Brain microvascular endothelial cell (primary cell): Measurements from ENCODE around the gene CACNA1B.

ENCODE experiments used
- DNase-seq: peaks from one replicate; pipeline ENCODE4 v3.0.0-alpha.2; 2020
- H3K27ac ChIP-seq: fragments of 250-450 bp; sonication (Bioruptor Pico); 2 replicates; pipeline ENCODE4 v1.5.1; 2020; ENCODE audit warnings: mild to moderate bottlenecking, moderate library complexity
- H3K27me3 ChIP-seq: fragments of 250-450 bp; sonication (Bioruptor Pico); replicated peaks from 2 replicates; pipeline ENCODE4 v1.5.1; 2020; ENCODE audit warnings: mild to moderate bottlenecking
- H3K36me3 ChIP-seq: fragments of 250-450 bp; sonication (Bioruptor Pico); replicated peaks from 2 replicates; pipeline ENCODE4 v1.5.1; 2020; ENCODE audit warnings: mild to moderate bottlenecking
- H3K4me3 ChIP-seq: 2 replicates; pipeline ENCODE4 v1.5.1; 2011; ENCODE audit warnings: low read depth, mild to moderate bottlenecking, control low read depth, low read length, moderate library complexity
- CTCF ChIP-seq: IDR thresholded peaks from 2 replicates; pipeline ENCODE4 v1.5.1; 2011; ENCODE audit warnings: low read depth, mild to moderate bottlenecking, moderate library complexity, low read length, control low read depth, inconsistent platforms; ENCODE audit errors: missing control alignments
- in situ Hi-C: cut with HindIII; loops from 2 replicates; pipeline ENCODE4 v1.10.0; 2017; ENCODE audit warnings: low sequenced_read_pairs, low pct_ligation_motif_present

The CACNA1B gene

DNA sequence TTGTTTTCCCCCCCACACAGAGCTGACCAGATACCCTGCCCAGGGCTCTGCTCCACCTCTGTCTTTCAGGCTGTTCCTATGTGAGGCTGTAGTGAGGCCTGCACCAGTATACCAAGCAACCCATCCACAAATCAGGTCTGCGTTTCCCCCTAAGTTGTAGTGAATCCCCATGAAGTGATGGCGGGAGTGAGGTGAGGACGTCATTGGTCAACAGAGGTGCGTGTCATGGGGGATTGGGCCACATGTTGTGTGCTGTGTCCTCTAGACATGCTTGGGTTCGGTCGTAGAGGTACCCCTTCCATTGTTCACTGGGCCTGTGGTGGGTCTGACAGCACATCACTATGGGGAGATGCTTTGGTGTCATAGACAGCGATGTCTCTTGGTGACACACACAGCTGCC lies 184.6 kb downstream of the CACNA1B start:
- TF ChIP-seq CTCF, result no peak
- Histone ChIP-seq H3K27me3 (no peaks in the 10 kb centered on the region), H3K27ac (no peak overlapping the region), H3K36me3 (no peaks in the 10 kb centered on the region), H3K4me3 (no peak overlapping the region)
- DNase-seq, result no peak
- in situ Hi-C loops, result no loop called here

GRCh38 chr9:138063033-138063432 lies 185.5 kb downstream of the CACNA1B start:
- DNase-seq, result no peak
- H3K36me3 ChIP-seq, result no peaks in the 10 kb centered on the region
- H3K4me3 ChIP-seq, result no peak overlapping the region
- in situ Hi-C loops, result no loop called here
- no peaks in the 10 kb centered on the region for H3K27me3 ChIP-seq
- no peak for TF ChIP-seq CTCF
- no peak overlapping the region for H3K27ac ChIP-seq

DNA sequence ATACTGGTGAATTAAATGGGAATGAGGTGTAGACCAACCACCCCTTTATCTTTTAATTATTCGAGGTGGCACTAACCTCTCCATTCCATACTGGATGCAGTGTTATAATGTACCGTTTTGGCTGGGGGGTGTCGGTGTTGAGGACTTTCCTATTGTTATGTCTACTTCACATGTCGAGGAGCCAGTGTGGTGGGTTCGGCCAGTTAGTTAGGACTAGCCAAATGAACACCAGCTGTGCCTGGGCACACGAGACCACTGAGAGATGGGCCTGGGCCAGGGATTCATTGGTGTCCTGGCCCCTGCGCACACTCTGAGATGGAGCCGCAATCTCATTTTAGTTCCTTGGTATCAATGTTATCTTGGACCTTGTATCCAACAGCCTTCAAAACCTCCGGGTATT lies 186.2 kb downstream of the CACNA1B start:
- H3K27me3 ChIP-seq, result no peaks in the 10 kb centered on the region
- H3K36me3 ChIP-seq, result no peaks in the 10 kb centered on the region
- DNase-seq, result no peak
- H3K27ac ChIP-seq, result no peak overlapping the region
- TF ChIP-seq CTCF, result no peak
- in situ Hi-C loops, result no loop called here
- H3K4me3 ChIP-seq, result no peak overlapping the region

- in situ Hi-C loops, result no loop called here
- Histone ChIP-seq H3K27me3 (no peaks in the 10 kb centered on the region), H3K4me3 (no peak overlapping the region), H3K36me3 (no peaks in the 10 kb centered on the region), H3K27ac (no peak overlapping the region)
- no peak for DNase-seq
- no peak for TF ChIP-seq CTCF
Observed at GRCh38 chr9:138064547-138064946, 187.0 kb downstream of the CACNA1B start.

- TF ChIP-seq CTCF, result no peak
- no peak overlapping the region for H3K27ac ChIP-seq
- DNase-seq, result no peak
- H3K27me3 ChIP-seq, result no peaks in the 10 kb centered on the region
- no peak overlapping the region for H3K4me3 ChIP-seq
- no peaks in the 10 kb centered on the region for H3K36me3 ChIP-seq
- in situ Hi-C loops, result no loop called here
Observed at GRCh38 chr9:138065287-138065686, 187.7 kb downstream of the CACNA1B start.

DNA sequence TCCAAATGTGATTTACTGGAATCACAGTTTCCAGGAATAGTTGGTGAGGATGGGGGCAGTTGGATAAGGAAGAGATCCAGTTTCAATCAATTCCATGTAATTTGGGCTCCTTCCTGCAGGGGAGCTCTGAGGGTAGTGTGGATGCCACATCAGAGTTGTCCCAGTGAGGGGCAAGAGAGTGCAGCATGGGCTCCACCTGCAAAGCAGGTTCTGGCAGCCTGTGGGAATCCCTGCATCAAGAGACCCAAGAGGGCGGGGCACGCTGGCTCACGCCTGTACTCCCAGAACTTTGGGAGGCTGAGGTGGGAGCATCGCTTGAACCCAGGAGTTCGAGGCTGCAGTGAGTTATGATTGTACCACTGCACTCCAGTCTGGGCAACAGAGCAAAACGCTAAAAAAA lies 188.5 kb downstream of the CACNA1B start:
- in situ Hi-C loops, result no loop called here

More for the DNA sequence above, 188.5 kb downstream of the CACNA1B start:
- Histone ChIP-seq H3K36me3 (no peaks in the 10 kb centered on the region), H3K27ac (no peak overlapping the region), H3K27me3 (no peaks in the 10 kb centered on the region), H3K4me3 (no peak overlapping the region)
- TF ChIP-seq CTCF, result no peak
- no peak for DNase-seq
